ENCODE data around the gene CIAO3. TPM values are rescaled to one million over a fixed set of nuclear protein-coding genes. Genes with fewer than 3 reads are reported as not detected.

Gene CIAO3
- total RNA-seq, 1 experiment from 2014 or later: 51.9 TPM

DNA sequence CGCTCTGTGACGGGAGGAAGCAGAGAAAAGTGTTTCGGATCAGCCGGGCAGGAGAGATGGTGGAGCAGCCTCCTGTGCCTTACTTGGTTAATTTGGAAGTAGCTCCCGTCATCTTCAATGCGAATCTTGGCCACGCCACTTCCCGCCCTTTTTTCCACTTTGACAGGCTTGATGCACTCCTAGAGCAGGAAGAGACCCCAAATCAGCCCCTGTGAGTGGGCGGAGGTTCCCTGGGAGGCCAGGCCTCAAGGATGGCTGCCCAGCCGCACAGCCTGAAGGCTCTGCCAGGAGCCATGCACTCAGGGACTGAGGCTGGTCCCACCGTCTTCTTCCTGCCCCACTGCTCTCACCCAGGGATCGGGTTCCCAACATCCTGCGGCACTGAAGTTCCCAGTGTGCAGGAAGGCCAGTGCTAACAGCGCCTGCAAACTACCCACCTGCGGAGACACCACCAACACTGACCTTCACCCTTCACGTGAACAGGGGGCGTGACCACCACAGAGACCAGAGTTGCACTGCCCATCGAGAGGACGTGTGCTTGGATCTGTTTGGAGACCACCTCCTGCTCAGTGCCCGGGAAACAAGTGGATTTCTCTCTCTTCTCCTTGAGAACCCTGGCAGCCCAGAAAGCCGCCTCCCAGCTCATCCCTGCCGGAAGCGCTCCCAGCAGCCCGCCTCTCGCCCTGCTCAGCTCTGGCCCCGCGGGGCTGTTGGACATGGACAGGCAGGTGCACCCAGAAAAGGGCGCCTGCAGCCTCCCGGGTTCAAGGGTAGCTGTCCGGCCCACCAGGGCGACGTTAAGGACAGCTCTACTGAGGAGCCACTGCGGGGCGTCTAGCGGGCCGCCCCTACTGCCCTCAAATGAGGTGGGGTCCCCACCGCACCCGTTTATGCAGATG lies 988 bp downstream of the CIAO3 start:
- DNase-seq: no peak
- Mint-ChIP-seq H3K9me3 (ENCODE audit: low read depth, unreplicated experiment) (no peaks in the 10 kb centered on the region), H3K36me3 (ENCODE audit: insufficient read depth, unreplicated experiment) (peaks cover 67% of the 10 kb centered on the region), H3K27ac (ENCODE audit: unreplicated experiment) (no peak overlapping the region), H3K4me3 (ENCODE audit: low read depth, unreplicated experiment) (peak overlapping the region; percentile 79), H3K27me3 (ENCODE audit: unreplicated experiment) (no peaks in the 10 kb centered on the region), H3K4me1 (ENCODE audit: low read depth, unreplicated experiment) (no peaks in the 10 kb centered on the region)
- intact Hi-C loops (cut with micrococcal nuclease; ENCODE audit: unreplicated experiment): no loop called here
- CTCF ChIA-PET: interaction anchor here (0.8 to 1.7 kb wide), 5 partner anchors 12 to 56 kb away, joined by 3 to 7 read pairs (median 5); no protein-coding TSS in a partner anchor
- TF ChIP-seq, protein P1, sequence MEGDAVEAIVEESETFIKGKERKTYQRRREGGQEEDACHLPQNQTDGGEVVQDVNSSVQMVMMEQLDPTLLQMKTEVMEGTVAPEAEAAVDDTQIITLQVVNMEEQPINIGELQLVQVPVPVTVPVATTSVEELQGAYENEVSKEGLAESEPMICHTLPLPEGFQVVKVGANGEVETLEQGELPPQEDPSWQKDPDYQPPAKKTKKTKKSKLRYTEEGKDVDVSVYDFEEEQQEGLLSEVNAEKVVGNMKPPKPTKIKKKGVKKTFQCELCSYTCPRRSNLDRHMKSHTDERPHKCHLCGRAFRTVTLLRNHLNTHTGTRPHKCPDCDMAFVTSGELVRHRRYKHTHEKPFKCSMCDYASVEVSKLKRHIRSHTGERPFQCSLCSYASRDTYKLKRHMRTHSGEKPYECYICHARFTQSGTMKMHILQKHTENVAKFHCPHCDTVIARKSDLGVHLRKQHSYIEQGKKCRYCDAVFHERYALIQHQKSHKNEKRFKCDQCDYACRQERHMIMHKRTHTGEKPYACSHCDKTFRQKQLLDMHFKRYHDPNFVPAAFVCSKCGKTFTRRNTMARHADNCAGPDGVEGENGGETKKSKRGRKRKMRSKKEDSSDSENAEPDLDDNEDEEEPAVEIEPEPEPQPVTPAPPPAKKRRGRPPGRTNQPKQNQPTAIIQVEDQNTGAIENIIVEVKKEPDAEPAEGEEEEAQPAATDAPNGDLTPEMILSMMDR (IDR thresholded peaks at IDR 0.05; ENCODE audit: unreplicated experiment): no peak
- BruUV-seq (replicated peaks): no TSS peak

DNA sequence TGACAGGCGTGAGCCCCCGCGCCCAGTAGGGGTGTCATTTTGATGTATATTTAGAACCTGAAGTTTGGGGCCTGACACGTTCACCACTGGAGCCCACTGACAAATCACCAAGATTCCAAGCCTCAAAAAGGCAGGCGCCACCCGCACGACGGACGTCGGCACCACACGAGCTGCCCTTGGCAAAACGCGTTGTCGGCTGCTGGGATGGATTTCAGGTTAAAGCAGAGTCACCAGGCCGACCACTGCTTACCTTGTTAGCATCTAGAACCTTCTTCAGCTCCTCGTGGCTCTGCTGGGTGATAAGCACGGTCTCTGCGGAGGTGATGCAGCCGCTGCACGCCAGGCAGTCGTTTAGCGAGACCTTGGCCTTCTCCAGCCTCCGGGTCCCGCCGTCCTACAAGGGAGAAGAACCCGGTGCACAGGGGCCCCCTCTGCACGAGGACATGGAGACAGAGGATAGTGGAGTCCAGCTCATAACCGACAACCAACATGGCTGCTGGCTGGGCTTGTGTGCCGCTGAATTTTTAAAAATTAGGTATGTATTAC lies 3.8 kb downstream of the CIAO3 start:
- no peak for DNase-seq
- TF ChIP-seq, protein P1 (IDR thresholded peaks at IDR 0.05; ENCODE audit: unreplicated experiment): no peak
- H3K27ac Mint-ChIP-seq (ENCODE audit: unreplicated experiment): no peak overlapping the region
- no TSS peak for BruUV-seq (replicated peaks)
- CTCF ChIA-PET: interaction anchor here (0.6 to 1.5 kb wide), 2 partner anchors 15 to 24 kb away, joined by 4 read pairs; no protein-coding TSS in a partner anchor
- H3K9me3 Mint-ChIP-seq (ENCODE audit: low read depth, unreplicated experiment): no peaks in the 10 kb centered on the region
- H3K4me1 Mint-ChIP-seq (ENCODE audit: low read depth, unreplicated experiment): no peaks in the 10 kb centered on the region
- no peaks in the 10 kb centered on the region for H3K27me3 Mint-ChIP-seq (ENCODE audit: unreplicated experiment)
- H3K36me3 Mint-ChIP-seq (ENCODE audit: insufficient read depth, unreplicated experiment): peaks cover 76% of the 10 kb centered on the region
- intact Hi-C loops (cut with micrococcal nuclease; ENCODE audit: unreplicated experiment): no loop called here
- H3K4me3 Mint-ChIP-seq (ENCODE audit: low read depth, unreplicated experiment): no peak overlapping the region

DNA sequence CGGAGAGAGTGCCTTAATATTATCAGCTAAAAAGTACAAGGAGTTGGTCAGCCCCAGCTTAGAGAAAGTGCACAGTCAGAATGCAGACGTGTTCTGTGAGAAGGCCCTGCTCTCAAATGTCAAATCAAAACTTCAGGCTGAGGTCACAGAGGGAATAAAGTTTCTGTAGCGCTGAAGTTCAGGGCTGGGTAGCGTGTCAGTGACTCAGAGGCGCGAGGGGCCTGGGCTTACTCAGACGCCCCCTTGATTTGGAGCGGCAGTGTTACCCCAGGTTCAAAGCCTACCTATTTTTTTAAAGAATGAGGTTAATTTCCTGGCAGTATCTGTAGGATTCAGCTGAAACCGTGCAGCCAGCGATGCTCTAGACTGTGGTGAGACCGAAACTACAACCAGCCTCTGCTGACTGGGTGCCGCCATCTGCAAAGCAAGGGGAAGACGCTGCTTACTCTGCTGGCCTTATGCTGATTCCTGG lies 4.8 kb downstream of the CIAO3 start:
- Mint-ChIP-seq H3K4me3 (ENCODE audit: low read depth, unreplicated experiment) (no peak overlapping the region), H3K4me1 (ENCODE audit: low read depth, unreplicated experiment) (no peaks in the 10 kb centered on the region), H3K9me3 (ENCODE audit: low read depth, unreplicated experiment) (no peaks in the 10 kb centered on the region), H3K36me3 (ENCODE audit: insufficient read depth, unreplicated experiment) (peaks cover 67% of the 10 kb centered on the region), H3K27me3 (ENCODE audit: unreplicated experiment) (no peaks in the 10 kb centered on the region), H3K27ac (ENCODE audit: unreplicated experiment) (no peak overlapping the region)
- intact Hi-C loops (cut with micrococcal nuclease; ENCODE audit: unreplicated experiment): no loop called here
- no peak for DNase-seq
- CTCF ChIA-PET: interaction anchor here (1.2 kb wide), 1 partner anchor 15 kb away, joined by 5 read pairs; the partner anchor contains the start of gene ANTKMT
- no TSS peak for BruUV-seq (replicated peaks)
- TF ChIP-seq, protein P1 (IDR thresholded peaks at IDR 0.05; ENCODE audit: unreplicated experiment): no peak

DNA sequence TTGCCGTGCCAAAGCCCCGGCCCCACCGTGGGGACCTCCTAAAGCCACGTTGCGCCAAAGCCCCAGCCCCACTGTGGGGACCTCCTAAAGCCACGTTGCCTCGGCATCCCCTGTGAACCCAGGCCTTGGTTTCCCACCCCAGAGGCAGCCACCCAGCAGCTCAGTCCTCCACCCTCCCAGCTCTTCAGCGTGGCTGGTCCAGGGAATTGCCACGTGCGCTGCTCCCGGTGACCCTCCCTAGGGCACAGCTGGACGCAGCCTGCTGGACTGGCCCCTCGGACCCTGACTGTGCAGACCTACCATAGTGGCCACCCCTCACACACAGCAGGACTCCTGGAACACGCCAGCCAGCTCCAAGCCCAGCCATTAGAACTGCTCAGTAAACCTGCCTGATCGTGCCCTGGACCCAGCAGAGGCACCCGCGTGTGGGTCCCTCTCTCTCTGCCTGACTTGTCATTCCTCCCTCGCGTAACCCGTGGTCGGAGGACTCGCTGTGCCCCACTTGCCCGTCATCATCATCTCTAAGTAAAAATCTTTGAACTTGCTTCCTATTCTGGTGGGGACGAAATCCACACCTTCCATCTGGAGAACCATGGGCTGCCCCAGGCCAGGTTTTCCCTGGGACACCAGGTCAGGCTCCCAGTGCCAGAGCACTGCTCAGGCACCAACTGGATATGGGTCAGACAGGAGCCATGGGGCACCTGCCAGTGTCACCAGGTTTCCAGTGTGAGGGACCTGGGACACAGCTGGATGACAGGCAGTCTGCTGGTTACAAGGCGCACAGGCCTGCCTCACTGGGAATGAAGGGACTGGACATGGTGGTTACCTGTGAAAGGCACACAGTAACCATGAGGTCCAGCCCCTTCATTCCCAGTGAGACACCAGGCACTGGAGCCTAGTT lies 5.6 kb downstream of the CIAO3 start:
- no peak overlapping the region for H3K4me3 Mint-ChIP-seq (ENCODE audit: low read depth, unreplicated experiment)
- TF ChIP-seq, protein P1 (IDR thresholded peaks at IDR 0.05; ENCODE audit: unreplicated experiment): no peak
- H3K9me3 Mint-ChIP-seq (ENCODE audit: low read depth, unreplicated experiment): no peaks in the 10 kb centered on the region
- no peak for DNase-seq
- peaks cover 65% of the 10 kb centered on the region for H3K36me3 Mint-ChIP-seq (ENCODE audit: insufficient read depth, unreplicated experiment)
- no TSS peak for BruUV-seq (replicated peaks)
- H3K4me1 Mint-ChIP-seq (ENCODE audit: low read depth, unreplicated experiment): no peaks in the 10 kb centered on the region
- intact Hi-C loops (cut with micrococcal nuclease; ENCODE audit: unreplicated experiment): no loop called here
- no peak overlapping the region for H3K27ac Mint-ChIP-seq (ENCODE audit: unreplicated experiment)
- no peaks in the 10 kb centered on the region for H3K27me3 Mint-ChIP-seq (ENCODE audit: unreplicated experiment)
- CTCF ChIA-PET: interaction anchor here (1.2 kb wide), 1 partner anchor 14 kb away, joined by 5 read pairs; the partner anchor contains the start of gene ANTKMT

Measured in Calu3 (cell line).